HepG2 (cell line): Measurements from ENCODE around the gene RPS8. TPM values are rescaled to one million over a fixed set of nuclear protein-coding genes. Genes with fewer than 3 reads are reported as not detected.
A peak's percentile ranks its signal among the peaks of the same experiment; 100 is the strongest.

Source experiments
- ATAC-seq: fragments of 200-7000 bp; cut with Tn5 transposase; 3 replicates; pipeline ENCODE4 v1.9.1; 2020; ENCODE audit warnings: mild to moderate bottlenecking, moderate library complexity
- BruUV-seq: library from RNA; stranded (reverse); fragments of 400-500 nt; replicated peaks from 2 replicates; lab custom pipeline; 2021; lab: Mats Ljungman, UMichigan
- CTCF ChIA-PET: fragments of 300-600 bp; formaldehyde crosslinking; extraction: SDS; loops from one replicate; lab custom pipeline; 2021; ENCODE audit warnings: low total read pairs, inconsistent platforms, low intra/inter-chr PET ratio; lab: Yijun Ruan, JAX
- POLR2A ChIA-PET: fragments of 350-600 bp; sonication (Branson Sonifier 250); formaldehyde crosslinking; loops from one replicate; lab custom pipeline; 2020; ENCODE audit warnings: antibody characterized with exemption, inconsistent platforms; lab: Yijun Ruan, JAX
- DNase-seq: peaks from one replicate; pipeline ENCODE4 v3.0.0-alpha.2; 2015; ENCODE audit warnings: low spot score
- FAIRE-seq: peaks from 3 replicates; lab custom pipeline; 2011; peaks lifted over from hg19 to GRCh38; lab: Jason Lieb, UNC
- H2AFZ ChIP-seq: one replicate; pipeline ENCODE4 v1.6.1; 2011; ENCODE audit warnings: low read length, inconsistent platforms
- H3K27ac ChIP-seq: fragments of 300-600 bp; 3 replicates; pipeline ENCODE4 v1.8.0; 2011; ENCODE audit warnings: mixed run types, mild to moderate bottlenecking, mixed read lengths, low read length, inconsistent platforms; ENCODE audit not compliant: insufficient read depth; ENCODE audit errors: extremely low read length
- H3K27me3 ChIP-seq, 2 experiments: fragments of 200-600 bp in 1 of 2; 2 replicates in 1 of 2; 3 replicates in 1 of 2; pipeline versions ENCODE4 v1.6.0 to v1.8.0; 2011; ENCODE audit warnings: low read length in 2 of 2, mild to moderate bottlenecking in 2 of 2, moderate library complexity in 2 of 2, inconsistent platforms in 1 of 2; ENCODE audit not compliant: insufficient read depth in 2 of 2, control insufficient read depth in 1 of 2
- H3K36me3 ChIP-seq, 2 experiments: fragments of 200-600 bp in 1 of 2; replicated peaks in 1 of 2; 2 replicates in 1 of 2; 3 replicates in 1 of 2; pipeline versions ENCODE4 v1.5.1 to v1.8.0; 2011; ENCODE audit warnings: low read length in 2 of 2, inconsistent platforms in 1 of 2; ENCODE audit not compliant: insufficient read depth in 2 of 2, control insufficient read depth in 1 of 2
- H3K4me1 ChIP-seq: 2 replicates; pipeline ENCODE4 v1.5.1; 2012; ENCODE audit warnings: low read length, inconsistent platforms; ENCODE audit not compliant: insufficient read depth
- H3K4me2 ChIP-seq: 2 replicates; pipeline ENCODE4 v1.6.0; 2011; ENCODE audit warnings: low read depth, low read length, inconsistent platforms
- H3K4me3 ChIP-seq, 3 experiments: fragments of 200-600 bp in 1 of 3; sonication (generic), shearing (Covaris generic) in 1 of 3; replicated peaks in 1 of 3; 2 replicates each; pipeline ENCODE4 v1.5.1; 2011 to 2016; ENCODE audit warnings: low read length in 3 of 3, inconsistent platforms in 2 of 3, low read depth in 2 of 3, mild to moderate bottlenecking in 2 of 3, control low read depth in 1 of 3, mixed read lengths in 1 of 3; ENCODE audit not compliant: insufficient read depth in 1 of 3
- H3K79me2 ChIP-seq: one replicate; pipeline ENCODE4 v1.6.1; 2011; ENCODE audit warnings: low read length, inconsistent platforms; ENCODE audit not compliant: insufficient read depth
- H3K9ac ChIP-seq: 2 replicates; pipeline ENCODE4 v1.6.0; 2011; ENCODE audit warnings: mild to moderate bottlenecking, low read depth, low read length, inconsistent platforms; ENCODE audit not compliant: insufficient read depth
- H3K9me3 ChIP-seq: 2 replicates; pipeline ENCODE4 v1.5.1; 2012; ENCODE audit warnings: mild to moderate bottlenecking, low read length
- H4K20me1 ChIP-seq: 2 replicates; pipeline ENCODE4 v1.6.0; 2011; ENCODE audit warnings: inconsistent platforms, mild to moderate bottlenecking, low read length, moderate library complexity; ENCODE audit not compliant: insufficient read depth
- AGO2 ChIP-seq: fragments of 200-400 bp; formaldehyde crosslinking; optimal IDR thresholded peaks from 2 replicates; pipeline ENCODE3; 2017; ENCODE audit warnings: mild to moderate bottlenecking, low read depth, low read length, moderate library complexity
- NCOR1 ChIP-seq: fragments of 200-600 bp; sonication (generic); IDR thresholded peaks from 2 replicates; pipeline ENCODE4 v1.7.0; 2017; ENCODE audit warnings: antibody characterized with exemption, low read length, borderline replicate concordance
- RXRB ChIP-seq: IDR thresholded peaks from 2 replicates; pipeline ENCODE4 v1.6.1; 2016; ENCODE audit warnings: borderline replicate concordance, missing genetic modification reagents, missing compliant biosample characterization
- SNAPC2 ChIP-seq: sonication (generic); formaldehyde crosslinking; IDR thresholded peaks from 2 replicates; pipeline ENCODE4 v1.8.1; 2022; ENCODE audit warnings: mild to moderate bottlenecking, missing genetic modification reagents
- THAP11 ChIP-seq: IDR thresholded peaks from 2 replicates; pipeline ENCODE4 v1.6.1; 2016; ENCODE audit warnings: missing biosample characterization, missing genetic modification reagents
- THYN1 ChIP-seq: sonication (generic); formaldehyde crosslinking; IDR thresholded peaks from 2 replicates; pipeline ENCODE4 v1.8.1; 2023; ENCODE audit warnings: low read depth, mild to moderate bottlenecking, moderate library complexity, missing genetic modification reagents, borderline replicate concordance
- ZNF546 ChIP-seq: sonication (generic); formaldehyde crosslinking; conservative IDR thresholded peaks from 2 replicates; pipeline ENCODE4 v1.8.1; 2023; ENCODE audit warnings: mild to moderate bottlenecking, missing genetic modification reagents
- ZNF747 ChIP-seq: sonication (generic); formaldehyde crosslinking; IDR thresholded peaks from 2 replicates; pipeline ENCODE4 v1.8.1; 2023; ENCODE audit warnings: missing genetic modification reagents, mild to moderate bottlenecking, borderline replicate concordance
- ZSCAN21 ChIP-seq: sonication (generic); formaldehyde crosslinking; IDR thresholded peaks from 2 replicates; pipeline ENCODE4 v1.8.0; 2022; ENCODE audit warnings: mild to moderate bottlenecking, missing genetic modification reagents, moderate library complexity, borderline replicate concordance
- WGBS: methylation state at CpG from one replicate; pipeline ENCODE4 v1.1.6; 2017; ENCODE audit warnings: low lambda C conversion rate; 5-methylcytosine and 5-hydroxymethylcytosine counted together
- in situ Hi-C: cut with HindIII; loops from 2 replicates; pipeline ENCODE4 v1.10.0; 2017; ENCODE audit warnings: low pct_unique_long_range_greater_than_20kb; ENCODE audit not compliant: extremely low pct_ligation_motif_present
- intact Hi-C: fragments of 100-400 bp; cut with micrococcal nuclease; formaldehyde crosslinking; loops from one replicate; pipeline ENCODE4 v1.10.0; 2022; ENCODE audit not compliant: unreplicated experiment
- polyA plus RNA-seq, 8 experiments: library from polyadenylated mRNA; depleted of rRNA in 3 of 8; stranded (reverse) in 7 of 8; unstranded in 1 of 8; fragments of >200 nt; fragmentation: Illumina TruSeq in 4 of 8; extraction: Trizol in 4 of 8; gene quantifications; 2 replicates each; pipeline versions ENCODE4 v1.2.1 to v1.2.3, GENCODE V29; 2011 to 2016; ENCODE audit warnings: low read depth in 4 of 8, missing spikeins in 1 of 8, mixed read lengths in 1 of 8; ENCODE audit not compliant: insufficient read depth in 1 of 8
- total RNA-seq, 5 experiments: library from RNA; depleted of rRNA; stranded (reverse); fragments of >200 nt; fragmentation: Illumina TruSeq; extraction: Trizol; gene quantifications; 2 replicates each; pipeline ENCODE4 v1.2.3, GENCODE V29; 2016; ENCODE audit warnings: low read depth in 1 of 5

The RPS8 gene
- total and polyA plus RNA-seq, 2 of the 13 experiments (the other 11 are each of a cell fraction or from before 2014, with no cell fraction given): 2,628 to 2,822 TPM

DNA sequence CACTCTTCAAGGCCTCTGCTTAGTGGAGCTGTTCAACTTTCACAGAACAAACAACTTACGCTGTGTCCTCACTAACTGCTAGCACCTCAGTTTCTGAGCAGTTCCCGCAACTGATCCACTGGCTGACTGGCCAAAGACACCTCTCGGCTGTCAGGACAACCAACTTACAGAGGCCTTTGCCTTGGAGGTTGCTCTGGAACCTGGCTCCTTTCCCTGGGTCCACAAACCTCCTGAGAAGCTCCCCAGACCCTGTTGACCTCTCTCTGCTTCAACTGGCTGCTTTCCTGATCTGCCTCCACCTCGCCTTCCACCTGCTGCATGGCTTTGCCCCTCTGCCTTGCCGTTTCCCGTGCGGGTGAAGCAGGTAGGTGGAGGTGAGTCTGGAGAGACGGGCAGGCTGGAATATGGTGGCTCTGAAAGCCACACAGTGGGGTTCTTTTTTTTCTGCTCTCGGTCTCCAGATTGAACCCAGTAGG lies 45.9 kb downstream of the RPS8 start (continued):
- TF ChIP-seq THAP11 (CRISPR knock-in tag): no peak

DNA sequence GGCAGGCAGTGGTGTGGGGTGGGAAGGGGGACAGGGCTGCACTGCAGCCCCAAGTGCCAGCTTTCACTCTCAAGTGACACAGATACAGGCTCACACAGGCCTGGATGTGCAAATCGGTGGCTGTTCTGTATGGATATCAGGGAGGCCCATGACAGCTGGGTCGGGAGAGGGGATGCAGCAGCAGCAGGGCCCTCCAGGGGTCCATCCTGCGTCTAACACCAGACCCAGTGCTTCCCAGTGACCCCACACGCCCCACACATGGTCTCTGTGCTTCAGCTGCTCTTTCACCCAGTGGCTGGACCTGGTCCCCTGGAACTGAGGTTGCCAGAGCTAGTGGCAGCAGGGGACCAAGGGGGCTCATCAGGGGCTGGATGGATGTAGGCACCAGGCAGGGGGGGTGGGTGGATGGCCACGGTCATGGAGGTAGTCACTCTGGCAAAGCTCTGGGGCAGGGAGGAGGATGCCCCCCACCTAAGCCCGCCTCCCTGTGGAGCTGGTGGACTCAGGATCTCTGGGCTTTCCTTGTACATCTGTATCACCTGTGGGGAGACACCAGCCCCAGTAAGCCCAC lies 46.9 kb downstream of the RPS8 start:
- no peak overlapping the region for H3K4me3 ChIP-seq
- TF ChIP-seq ZNF747 (no peak), ZNF546 (CRISPR knock-in tag) (no peak), RXRB (no peak), THYN1 (CRISPR knock-in tag) (no peak), ZSCAN21 (no peak), AGO2 (peak; percentile 14), NCOR1 (no peak), SNAPC2 (CRISPR knock-in tag) (no peak)
- intact Hi-C loops: loop anchor here (10.0 kb wide), 1 partner anchor 483 kb away; no protein-coding TSS in a partner anchor
- ChIA-PET POLR2A (interaction anchor here (1.0 to 11.3 kb wide), 5 partner anchors 9 to 92 kb away, joined by 3 to 570 read pairs (median 51); partner anchors contain the start of genes BTBD19, DYNLT4, PLK3 and RNU5D-1), CTCF (no interaction called here)
- H3K27me3 ChIP-seq: no peaks in the 10 kb centered on the region
- no peak overlapping the region for H3K4me2 ChIP-seq
- no CpG with 5 or more reads among the region's 6 CpGs for WGBS
- H3K9ac ChIP-seq: no peak overlapping the region
- FAIRE-seq (no peak), DNase-seq (no peak), ATAC-seq (no peak)
- no peaks in the 10 kb centered on the region for H3K79me2 ChIP-seq
- peaks cover 32% of the 10 kb centered on the region for H3K4me1 ChIP-seq
- no peaks in the 10 kb centered on the region for H3K9me3 ChIP-seq
- in situ Hi-C loops: no loop called here
- H3K27ac ChIP-seq: no peak overlapping the region
- H2AFZ ChIP-seq: no peak overlapping the region
- no peaks in the 10 kb centered on the region; a peak in 1 of 5 replicates for H3K36me3 ChIP-seq
- BruUV-seq: no TSS peak
- H4K20me1 ChIP-seq: no peaks in the 10 kb centered on the region
